IMR-90 (cell line): ENCODE data around the gene OGFOD3. TPM values are rescaled to one million over a fixed set of nuclear protein-coding genes. Genes with fewer than 3 reads are reported as not detected.

Experiments used
- ATAC-seq: fragments of 200-7000 bp; cut with Tn5 transposase; 2 replicates; pipeline ENCODE4 v1.9.1; 2020; ENCODE audit warnings: low read depth, mild to moderate bottlenecking, moderate library complexity
- BruUV-seq: library from RNA; stranded (reverse); fragments of 400-500 nt; replicated peaks from 2 replicates; lab custom pipeline; 2021; lab: Mats Ljungman, UMichigan
- CTCF ChIA-PET: fragments of 300-600 bp; formaldehyde crosslinking; extraction: SDS; loops from one replicate; lab custom pipeline; 2021; ENCODE audit warnings: antibody characterized with exemption; lab: Yijun Ruan, JAX
- POLR2A ChIA-PET: fragments of 300-600 bp; sonication (Branson Sonifier 250); formaldehyde crosslinking; loops from one replicate; lab custom pipeline; 2022; ENCODE audit warnings: antibody characterized with exemption; ENCODE audit not compliant: unreplicated experiment; lab: Charles Lee
- DNase-seq: peaks from one replicate; pipeline ENCODE4 v3.0.0; 2013
- H2AFZ ChIP-seq: replicated peaks from 2 replicates; pipeline ENCODE3; 2013; ENCODE audit warnings: low read length, mild to moderate bottlenecking; ENCODE audit not compliant: poor library complexity
- H2AK5ac ChIP-seq: 2 replicates; pipeline ENCODE4 v1.6.1; 2013; ENCODE audit warnings: low read depth, low read length, inconsistent platforms
- H2AK9ac ChIP-seq: replicated peaks from 2 replicates; pipeline ENCODE3; 2013; ENCODE audit warnings: mild to moderate bottlenecking, low read depth, low read length, moderate library complexity; ENCODE audit not compliant: poor library complexity
- H2BK120ac ChIP-seq: 2 replicates; pipeline ENCODE4 v1.6.1; 2013; ENCODE audit warnings: low read depth, low read length, inconsistent platforms
- H2BK15ac ChIP-seq: 3 replicates; pipeline ENCODE4 v1.6.1; 2013; ENCODE audit warnings: low read depth, low read length, inconsistent platforms
- H2BK20ac ChIP-seq: 2 replicates; pipeline ENCODE4 v1.6.1; 2013; ENCODE audit warnings: low read depth, mild to moderate bottlenecking, inconsistent platforms, low read length, moderate library complexity
- H2BK5ac ChIP-seq: 2 replicates; pipeline ENCODE4 v1.6.1; 2013; ENCODE audit warnings: mild to moderate bottlenecking, low read depth, low read length, inconsistent platforms; ENCODE audit not compliant: poor library complexity, severe bottlenecking
- H3K14ac ChIP-seq: replicated peaks from 2 replicates; pipeline ENCODE4 v1.6.1; 2013; ENCODE audit warnings: low read depth, low read length, inconsistent platforms
- H3K18ac ChIP-seq: 2 replicates; pipeline ENCODE4 v1.6.1; 2013; ENCODE audit warnings: low read depth, low read length, control low read depth
- H3K23ac ChIP-seq: 2 replicates; pipeline ENCODE4 v1.6.1; 2013; ENCODE audit warnings: low read depth, low read length, inconsistent platforms
- H3K27ac ChIP-seq: 2 replicates; pipeline ENCODE4 v1.5.1; 2013; ENCODE audit warnings: mild to moderate bottlenecking, control low read depth, low read length; ENCODE audit not compliant: insufficient read depth
- H3K27me3 ChIP-seq: 2 replicates; pipeline ENCODE4 v1.6.1; 2013; ENCODE audit warnings: low read length; ENCODE audit not compliant: control insufficient read depth, insufficient read depth
- H3K36me3 ChIP-seq: 2 replicates; pipeline ENCODE4 v1.6.1; 2013; ENCODE audit warnings: low read length, mixed read lengths; ENCODE audit not compliant: control insufficient read depth, insufficient read depth
- H3K4ac ChIP-seq: 2 replicates; pipeline ENCODE4 v1.6.1; 2013; ENCODE audit warnings: low read depth, low read length, inconsistent platforms
- H3K4me1 ChIP-seq: 2 replicates; pipeline ENCODE4 v1.6.1; 2013; ENCODE audit warnings: low read length, mixed read lengths; ENCODE audit not compliant: control insufficient read depth, insufficient read depth
- H3K4me2 ChIP-seq: 2 replicates; pipeline ENCODE4 v1.6.1; 2013; ENCODE audit warnings: low read depth, mild to moderate bottlenecking, control low read depth, low read length, moderate library complexity
- H3K4me3 ChIP-seq: 2 replicates; pipeline ENCODE4 v1.5.1; 2013; ENCODE audit warnings: low read depth, mild to moderate bottlenecking, control low read depth, low read length, moderate library complexity; ENCODE audit not compliant: insufficient read depth
- H3K56ac ChIP-seq: 2 replicates; pipeline ENCODE4 v1.6.1; 2013; ENCODE audit warnings: low read length, inconsistent platforms; ENCODE audit not compliant: insufficient read depth; ENCODE audit errors: extremely low read depth
- H3K79me1 ChIP-seq, 2 experiments: 2 replicates each; pipeline ENCODE4 v1.6.1; 2013; ENCODE audit warnings: low read length in 2 of 2, inconsistent platforms in 1 of 2, low read depth in 1 of 2
- H3K9ac ChIP-seq: 2 replicates; pipeline ENCODE4 v1.6.1; 2013; ENCODE audit warnings: low read depth, low read length, control low read depth
- H3K9me1 ChIP-seq: 2 replicates; pipeline ENCODE4 v1.6.1; 2013; ENCODE audit warnings: low read length, inconsistent platforms; ENCODE audit not compliant: insufficient read depth
- H3K9me3 ChIP-seq: 2 replicates; pipeline ENCODE4 v1.6.1; 2013; ENCODE audit warnings: low read length; ENCODE audit not compliant: control insufficient read depth, insufficient read depth
- H4K20me1 ChIP-seq: 2 replicates; pipeline ENCODE4 v1.6.1; 2013; ENCODE audit warnings: low read length, inconsistent platforms; ENCODE audit not compliant: insufficient read depth
- H4K5ac ChIP-seq: 2 replicates; pipeline ENCODE4 v1.6.1; 2013; ENCODE audit warnings: mild to moderate bottlenecking, low read depth, low read length, control low read depth
- H4K8ac ChIP-seq, 2 experiments: 2 replicates each; pipeline ENCODE4 v1.6.1; 2013; ENCODE audit warnings: low read depth in 2 of 2, low read length in 2 of 2, control low read depth in 1 of 2, inconsistent platforms in 1 of 2
- H4K91ac ChIP-seq: 2 replicates; pipeline ENCODE4 v1.6.1; 2013; ENCODE audit warnings: low read depth, low read length, inconsistent platforms; ENCODE audit not compliant: insufficient read depth
- MAFK ChIP-seq: IDR thresholded peaks from 2 replicates; pipeline ENCODE4 v1.6.1; 2012; ENCODE audit warnings: low read depth, low read length, improper control_type of control experiment
- MXI1 ChIP-seq: IDR thresholded peaks from 2 replicates; pipeline ENCODE4 v1.6.1; 2012; ENCODE audit warnings: low read depth, mild to moderate bottlenecking, low read length, moderate library complexity, borderline replicate concordance
- POLR2A ChIP-seq: IDR thresholded peaks from 2 replicates; pipeline ENCODE4 v1.6.1; 2012; ENCODE audit warnings: mild to moderate bottlenecking, low read depth, low read length
- RAD21 ChIP-seq: IDR thresholded peaks from 2 replicates; pipeline ENCODE4 v1.6.1; 2012; ENCODE audit warnings: low read length, improper control_type of control experiment
- RCOR1 ChIP-seq: IDR thresholded peaks from 2 replicates; pipeline ENCODE4 v1.6.1; 2012; ENCODE audit warnings: mild to moderate bottlenecking, low read length, improper control_type of control experiment; ENCODE audit not compliant: insufficient replicate concordance
- WGBS, 2 experiments: methylation state at CpG; one replicate each; pipeline versions ENCODE4 v1.1.5 to v1.1.7; 2013; ENCODE audit warnings: missing lambda C conversion rate in 2 of 2; ENCODE audit not compliant: insufficient read length in 1 of 2; ENCODE audit errors: extremely low coverage in 2 of 2; 5-methylcytosine and 5-hydroxymethylcytosine counted together
- dilution Hi-C: fragments of 300-500 bp; cut with HindIII; formaldehyde crosslinking; loops from one replicate; pipeline ENCODE4 v1.14.3; 2018; ENCODE audit warnings: low sequenced_read_pairs; ENCODE audit not compliant: unreplicated experiment
- in situ Hi-C: fragments of 300-500 bp; cut with MboI; formaldehyde crosslinking; loops from 3 replicates; pipeline ENCODE4 v1.14.3; 2019; ENCODE audit warnings: low sequenced_read_pairs, inconsistent platforms, mixed read lengths
- intact Hi-C: fragments of 100-400 bp; cut with micrococcal nuclease; formaldehyde crosslinking; loops from 2 replicates; pipeline ENCODE4 v1.10.0; 2022
- polyA plus RNA-seq, 3 experiments: library from polyadenylated mRNA; depleted of rRNA; stranded (reverse); fragments of >200 nt; gene quantifications; 2 replicates each; pipeline ENCODE4 v1.2.3, GENCODE V29; 2012; ENCODE audit warnings: low replicate concordance in 1 of 3
- total RNA-seq: library from RNA; depleted of rRNA; stranded (reverse); fragments of >200 nt; gene quantifications from 2 replicates; pipeline ENCODE4 v1.2.3, GENCODE V29; 2012

OGFOD3 gene
- total and polyA plus RNA-seq, 2 of the 4 experiments (the other 2 are of a cell fraction), result 25.3 to 33.4 TPM

GRCh38 chr17:82429824-82430223 lies 11.4 kb upstream of the OGFOD3 start:
- Histone ChIP-seq H2AK5ac (no peak overlapping the region), H3K56ac (no peak overlapping the region), H2BK120ac (no peak overlapping the region), H2AK9ac (peak overlapping the region; percentile 40), H2BK5ac (no peak overlapping the region), H3K4me1 (no peaks in the 10 kb centered on the region), H3K4me2 (no peak overlapping the region), H3K14ac (no peak overlapping the region), H2AFZ (no peak overlapping the region), H2BK15ac (no peak overlapping the region), H3K36me3 (no peaks in the 10 kb centered on the region), H3K9me3 (no peaks in the 10 kb centered on the region), H3K9ac (no peak overlapping the region), H4K8ac (no peak overlapping the region), H3K27ac (no peak overlapping the region), H2BK20ac (no peak overlapping the region), H3K18ac (no peak overlapping the region), H4K20me1 (no peaks in the 10 kb centered on the region), H4K91ac (no peak overlapping the region), H3K27me3 (no peaks in the 10 kb centered on the region), H3K4me3 (no peak overlapping the region), H3K4ac (no peak overlapping the region), H3K23ac (no peak overlapping the region), H4K5ac (no peak overlapping the region), H3K79me1 (no peaks in the 10 kb centered on the region), H3K9me1 (no peaks in the 10 kb centered on the region)
- POLR2A ChIA-PET, result no interaction called here
- in situ Hi-C loops (no loop called here), intact Hi-C loops (no loop called here), dilution Hi-C loops (no loop called here)
- BruUV-seq, result no TSS peak
- CTCF ChIA-PET, result no interaction called here
- WGBS, 2 experiments, result 72% methylated on average over 7 of the region's 7 CpGs; no CpG with 5 or more reads in 1 of the 2 experiments
- TF ChIP-seq RAD21 (no peak), MAFK (no peak), MXI1 (no peak), POLR2A (no peak), RCOR1 (no peak)
- DNase-seq, result no peak
- ATAC-seq, result no peak
